GM23338 (cell line): ENCODE results near the gene RBM46.

Experiments used
- CREB1 ChIP-seq: fragments of 250-450 bp; sonication (Bioruptor Pico); IDR thresholded peaks from 2 replicates; pipeline ENCODE4 v1.5.0; 2020; ENCODE audit warnings: low read depth, mild to moderate bottlenecking, moderate library complexity
- CTCF ChIP-seq, 2 experiments: fragments of 200-600 bp in 1 of 2; sonication (generic) in 1 of 2; conservative IDR thresholded peaks; 2 replicates each; pipeline versions ENCODE4 v1.5.1 to v1.6.1; 2016 to 2017; ENCODE audit warnings: antibody characterized with exemption in 2 of 2, low read depth in 2 of 2, mild to moderate bottlenecking in 2 of 2, moderate library complexity in 1 of 2
- ETS1 ChIP-seq: IDR thresholded peaks from 2 replicates; pipeline ENCODE4 v1.6.1; 2016; ENCODE audit warnings: antibody characterized with exemption
- EZH2 ChIP-seq: fragments of 200-600 bp; sonication (generic); IDR thresholded peaks from one replicate; pipeline ENCODE4 v1.8.0; 2017; ENCODE audit warnings: antibody characterized with exemption, mild to moderate bottlenecking, low read depth; ENCODE audit not compliant: unreplicated experiment
- EZH2phosphoT487 ChIP-seq: fragments of 200-600 bp; sonication (generic); IDR thresholded peaks from one replicate; pipeline ENCODE4 v1.8.1; 2018; ENCODE audit warnings: antibody characterized with exemption; ENCODE audit not compliant: unreplicated experiment
- JUNB ChIP-seq: IDR thresholded peaks from one replicate; pipeline ENCODE4 v1.6.1; 2016; ENCODE audit warnings: antibody characterized with exemption; ENCODE audit not compliant: unreplicated experiment
- POLR2AphosphoS5 ChIP-seq: IDR thresholded peaks from 2 replicates; pipeline ENCODE4 v1.6.1; 2016; ENCODE audit warnings: antibody characterized with exemption, low read depth
- REST ChIP-seq: IDR thresholded peaks from one replicate; pipeline ENCODE4 v1.6.1; 2018; ENCODE audit warnings: antibody characterized with exemption; ENCODE audit not compliant: unreplicated experiment
- ZNF114 ChIP-seq: fragments of 250-450 bp; sonication (Bioruptor Pico); IDR thresholded peaks from 2 replicates; pipeline ENCODE4 v1.5.0; 2020; ENCODE audit warnings: mild to moderate bottlenecking, moderate library complexity
- ZNF462 ChIP-seq: fragments of 250-450 bp; sonication (Bioruptor Pico); IDR thresholded peaks from 2 replicates; pipeline ENCODE4 v1.5.0; 2020; ENCODE audit warnings: mild to moderate bottlenecking, moderate library complexity

- TF ChIP-seq CTCF (conservative IDR thresholded peaks at IDR 0.05; ENCODE audit: low read depth in 2 of 2): no peak
- TF ChIP-seq EZH2: no peak
- TF ChIP-seq EZH2phosphoT487: no peak
- no peak for TF ChIP-seq JUNB
- no peak for TF ChIP-seq ETS1
- TF ChIP-seq POLR2AphosphoS5: no peak
- no peak for TF ChIP-seq REST
- no peak for TF ChIP-seq CREB1
- no peak for TF ChIP-seq ZNF114 (CRISPR knock-in tag)
- no peak for TF ChIP-seq ZNF462 (CRISPR knock-in tag)
Observed at GRCh38 chr4:154738426-154738825, 42.6 kb upstream of the RBM46 start.
